ENCODE data around the gene TRIM77.
"Not testable (repeated sequence)": the region's sequence is repeated elsewhere in the genome, so short reads cannot be mapped to it uniquely, and the experiment has no call there.

The TRIM77 gene, protein sequence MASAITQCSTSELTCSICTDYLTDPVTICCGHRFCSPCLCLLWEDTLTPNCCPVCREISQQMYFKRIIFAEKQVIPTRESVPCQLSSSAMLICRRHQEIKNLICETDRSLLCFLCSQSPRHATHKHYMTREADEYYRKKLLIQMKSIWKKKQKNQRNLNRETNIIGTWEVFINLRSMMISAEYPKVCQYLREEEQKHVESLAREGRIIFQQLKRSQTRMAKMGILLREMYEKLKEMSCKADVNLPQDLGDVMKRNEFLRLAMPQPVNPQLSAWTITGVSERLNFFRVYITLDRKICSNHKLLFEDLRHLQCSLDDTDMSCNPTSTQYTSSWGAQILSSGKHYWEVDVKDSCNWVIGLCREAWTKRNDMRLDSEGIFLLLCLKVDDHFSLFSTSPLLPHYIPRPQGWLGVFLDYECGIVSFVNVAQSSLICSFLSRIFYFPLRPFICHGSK

DNA sequence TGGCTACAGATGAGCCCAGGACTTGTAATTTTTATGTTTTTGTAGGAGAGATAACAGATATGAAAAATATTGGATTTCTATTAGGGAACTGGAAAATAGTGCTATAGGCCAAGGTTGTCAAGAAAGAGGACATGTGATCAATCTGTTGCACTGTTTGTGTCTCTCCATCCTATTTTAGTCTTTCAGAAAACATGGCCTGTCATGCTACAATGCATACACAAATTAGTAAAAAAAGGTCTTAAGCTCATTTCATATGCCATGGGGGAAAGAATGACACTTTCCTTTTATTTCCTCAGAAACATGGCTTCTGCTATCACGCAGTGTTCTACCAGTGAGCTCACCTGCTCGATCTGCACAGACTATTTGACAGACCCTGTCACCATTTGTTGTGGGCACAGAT is at the start of gene TRIM77:
TSS of gene TRIM77 (plus strand) at position 301 of the 400 bp plus-strand sequence. CDS start at position 301, 0 bp downstream.
- H3K4me3 ChIP-seq (ENCODE audit: low read depth, low read length) = not testable (repeated sequence)

DNA sequence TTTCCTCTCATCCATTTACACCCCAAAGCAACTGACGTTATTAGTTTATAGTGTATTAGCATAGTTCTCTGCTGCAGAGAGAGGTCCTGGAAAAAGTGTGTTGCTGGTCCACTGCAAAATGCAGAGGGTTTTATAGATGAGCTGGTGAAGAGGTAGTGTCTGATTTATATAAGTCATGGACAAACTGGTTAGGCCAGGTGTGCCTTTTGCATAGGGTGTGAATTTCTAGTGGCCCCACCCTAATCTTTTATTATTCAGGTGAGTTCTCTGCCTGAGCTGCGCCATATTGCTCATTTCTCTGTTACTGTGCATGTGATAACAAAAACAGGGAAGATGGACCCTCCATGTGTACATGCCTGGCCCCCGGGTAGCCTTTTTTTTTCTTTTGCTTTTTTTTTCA is 43.1 kb upstream of the TRIM77 start:
- TF ChIP-seq, protein P1, sequence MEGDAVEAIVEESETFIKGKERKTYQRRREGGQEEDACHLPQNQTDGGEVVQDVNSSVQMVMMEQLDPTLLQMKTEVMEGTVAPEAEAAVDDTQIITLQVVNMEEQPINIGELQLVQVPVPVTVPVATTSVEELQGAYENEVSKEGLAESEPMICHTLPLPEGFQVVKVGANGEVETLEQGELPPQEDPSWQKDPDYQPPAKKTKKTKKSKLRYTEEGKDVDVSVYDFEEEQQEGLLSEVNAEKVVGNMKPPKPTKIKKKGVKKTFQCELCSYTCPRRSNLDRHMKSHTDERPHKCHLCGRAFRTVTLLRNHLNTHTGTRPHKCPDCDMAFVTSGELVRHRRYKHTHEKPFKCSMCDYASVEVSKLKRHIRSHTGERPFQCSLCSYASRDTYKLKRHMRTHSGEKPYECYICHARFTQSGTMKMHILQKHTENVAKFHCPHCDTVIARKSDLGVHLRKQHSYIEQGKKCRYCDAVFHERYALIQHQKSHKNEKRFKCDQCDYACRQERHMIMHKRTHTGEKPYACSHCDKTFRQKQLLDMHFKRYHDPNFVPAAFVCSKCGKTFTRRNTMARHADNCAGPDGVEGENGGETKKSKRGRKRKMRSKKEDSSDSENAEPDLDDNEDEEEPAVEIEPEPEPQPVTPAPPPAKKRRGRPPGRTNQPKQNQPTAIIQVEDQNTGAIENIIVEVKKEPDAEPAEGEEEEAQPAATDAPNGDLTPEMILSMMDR (IDR thresholded peaks at IDR 0.05; ENCODE audit: low read depth, low read length) = no peak
- no peak overlapping the region for H3K4me3 ChIP-seq (ENCODE audit: low read depth, low read length)

DNA sequence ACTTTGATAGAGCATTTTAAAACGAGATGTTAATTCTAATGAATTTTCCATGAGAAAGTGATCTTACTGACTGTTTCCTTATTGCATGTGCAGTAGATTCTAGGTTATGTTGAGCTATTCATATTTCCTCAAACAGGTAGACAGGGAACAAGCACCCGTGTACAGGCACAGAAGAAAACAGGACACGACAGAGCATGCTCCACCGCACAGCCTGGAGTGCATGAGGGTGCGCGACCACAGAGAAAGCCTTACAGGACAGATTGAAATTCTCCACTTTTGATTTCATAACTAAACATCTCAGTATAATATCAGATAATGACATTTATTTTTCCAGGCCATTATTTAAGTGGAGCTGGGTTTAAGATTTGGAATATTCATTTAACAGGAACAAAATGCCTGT is 41.9 kb upstream of the TRIM77 start:
- not testable (repeated sequence) for H3K4me3 ChIP-seq (ENCODE audit: low read depth, low read length)

DNA sequence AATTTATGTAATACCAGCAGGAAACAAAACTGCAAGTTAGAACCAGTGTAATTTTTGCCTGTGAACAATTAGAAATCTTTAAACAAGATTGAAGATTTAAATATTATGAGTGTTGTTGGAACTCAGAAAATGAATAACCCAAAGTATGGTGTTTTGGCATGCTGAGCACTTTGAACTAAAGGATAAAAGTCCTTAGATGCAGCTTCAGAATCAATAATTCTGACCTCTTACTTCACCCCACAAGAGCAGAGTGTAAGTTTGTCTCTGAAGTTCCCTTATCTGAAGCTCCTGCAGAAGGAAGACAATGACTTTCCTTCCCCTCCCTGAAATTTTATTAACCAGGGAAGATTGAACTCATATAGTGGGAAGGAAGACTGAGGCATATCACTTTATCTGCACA is 40.5 kb upstream of the TRIM77 start:
- not testable (repeated sequence) for H3K4me3 ChIP-seq (ENCODE audit: low read depth, low read length)

DNA sequence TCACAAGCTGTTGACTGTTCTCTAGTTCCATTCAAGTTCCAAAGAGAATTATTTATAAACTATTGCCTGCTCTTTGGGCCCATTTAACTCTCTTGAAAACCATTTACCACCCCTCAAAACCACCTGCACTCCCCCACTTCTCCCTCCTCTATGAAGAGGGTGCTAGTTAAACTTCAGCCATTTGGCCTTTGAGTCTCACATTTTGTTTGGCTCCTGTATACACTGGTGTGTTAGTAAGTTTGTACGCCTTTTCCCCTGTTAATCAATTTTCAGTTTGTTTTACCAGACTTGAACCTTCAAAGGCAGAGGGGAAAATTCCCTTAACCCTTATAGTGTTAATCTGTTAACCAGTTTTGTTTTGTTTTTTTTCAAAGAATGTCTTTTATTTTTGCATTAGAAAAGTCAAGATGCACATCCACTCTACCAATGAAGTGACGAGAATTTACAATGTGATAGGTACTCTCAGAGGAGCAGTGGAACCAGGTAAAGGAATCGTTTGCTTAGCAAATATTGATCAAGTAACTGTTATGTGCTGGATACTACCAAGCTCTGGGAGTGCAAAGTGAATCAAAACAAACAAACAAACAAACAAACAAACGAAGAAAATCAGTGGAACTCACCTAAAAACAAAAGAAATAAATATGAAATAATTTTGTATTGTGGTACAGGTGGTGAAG is 40.0 kb upstream of the TRIM77 start:
- H3K4me3 ChIP-seq (ENCODE audit: low read depth, low read length) = not testable (repeated sequence)

DNA sequence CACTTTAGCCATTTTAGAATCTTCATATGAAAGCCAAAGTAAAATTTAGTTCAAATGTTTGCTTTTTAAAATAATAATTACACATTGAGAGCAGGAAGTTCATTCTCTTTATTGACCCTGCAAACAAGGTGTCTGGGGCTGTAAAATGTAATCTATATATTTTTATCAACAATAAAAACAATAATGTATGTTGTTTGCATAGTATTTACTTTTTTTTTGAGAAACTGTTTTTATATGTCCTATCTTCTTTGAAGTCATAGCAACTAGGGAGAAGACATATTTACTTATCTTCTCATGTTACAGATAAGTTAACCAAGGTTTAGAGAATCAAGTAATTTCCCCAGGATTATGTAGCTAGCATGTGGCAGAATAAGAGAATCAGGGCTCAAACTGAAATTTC is 37.6 kb upstream of the TRIM77 start:
- not testable (repeated sequence) for H3K4me3 ChIP-seq (ENCODE audit: low read depth, low read length)

DNA sequence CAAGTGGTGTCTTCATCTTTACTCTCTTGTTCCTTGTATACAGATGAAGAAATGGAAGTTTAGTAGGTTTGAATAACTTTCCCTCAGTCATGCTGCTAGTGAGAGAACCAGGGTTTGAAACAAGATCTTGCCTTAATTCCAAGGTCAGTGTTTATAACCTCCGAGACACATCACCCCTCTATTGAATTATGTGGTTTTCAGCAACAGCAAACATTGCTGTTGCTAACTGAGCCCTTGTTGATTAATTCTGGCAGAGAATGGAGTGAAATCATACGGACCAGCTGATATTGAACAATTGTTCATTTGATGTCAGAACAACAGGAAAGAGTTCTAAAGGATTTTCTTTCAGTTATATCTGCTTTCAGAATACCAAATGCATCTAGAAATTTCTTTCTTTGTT is 36.7 kb upstream of the TRIM77 start:
- H3K4me3 ChIP-seq (ENCODE audit: low read depth, low read length) = not testable (repeated sequence)

DNA sequence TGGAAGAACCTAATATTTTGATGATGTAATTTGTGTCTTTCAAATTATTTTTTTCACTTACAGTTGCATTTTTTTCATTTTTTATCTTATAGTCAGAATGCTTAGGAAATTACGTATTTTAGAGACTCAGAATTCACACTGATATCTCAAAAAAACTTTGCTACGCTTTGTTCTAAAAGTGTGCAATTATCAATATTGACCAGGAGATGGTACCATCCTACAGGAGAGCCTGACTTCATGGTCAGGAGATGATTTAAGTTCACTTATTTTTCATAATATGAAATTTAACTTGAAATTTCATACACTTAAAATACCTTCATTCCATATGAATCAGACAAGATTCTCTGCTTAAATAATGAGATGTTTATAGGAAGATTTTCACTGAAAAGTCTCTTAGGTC is 34.7 kb upstream of the TRIM77 start:
- H3K4me3 ChIP-seq (ENCODE audit: low read depth, low read length) = not testable (repeated sequence)

DNA sequence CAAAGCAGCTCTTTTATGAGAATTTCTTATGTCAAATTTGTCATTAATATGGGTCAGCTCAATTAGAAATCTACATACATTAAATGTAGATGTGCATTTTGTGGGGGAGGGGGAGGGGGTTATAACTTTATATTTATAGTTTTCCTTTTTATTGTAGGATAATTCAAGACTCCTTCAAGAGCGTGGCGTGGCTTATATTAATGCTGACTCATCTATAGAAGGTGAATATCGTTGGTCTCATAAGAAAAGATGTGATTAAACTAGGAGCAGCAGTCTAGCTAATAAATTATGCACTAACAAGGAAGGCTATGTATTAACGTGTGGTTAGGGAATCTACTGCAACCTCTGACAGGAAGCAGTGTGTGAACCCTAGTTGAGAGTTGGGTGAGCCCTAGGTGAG is 34.2 kb upstream of the TRIM77 start:
- not testable (repeated sequence) for H3K4me3 ChIP-seq (ENCODE audit: low read depth, low read length)

DNA sequence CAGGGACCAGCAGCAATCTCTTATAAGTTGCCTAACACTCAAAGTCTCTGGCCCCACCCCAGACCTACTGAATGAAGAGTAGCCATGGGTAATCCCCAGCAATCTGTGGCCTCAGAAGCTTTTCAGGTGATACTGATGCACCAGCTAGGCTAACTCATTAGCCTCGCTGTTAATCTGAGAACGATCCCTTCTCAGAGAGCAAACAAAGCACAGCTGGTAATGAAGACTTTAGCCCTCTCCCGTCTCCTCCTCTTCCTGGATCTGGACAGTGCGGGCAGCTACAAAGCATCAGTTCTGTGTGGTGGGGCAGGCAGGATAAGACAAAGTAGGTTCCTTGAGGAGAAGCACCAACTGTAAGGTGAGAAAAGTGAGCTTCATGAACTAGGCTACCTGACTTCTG is 3.0 kb upstream of the TRIM77 start:
- not testable (repeated sequence) for H3K4me3 ChIP-seq (ENCODE audit: low read depth, low read length)

DNA sequence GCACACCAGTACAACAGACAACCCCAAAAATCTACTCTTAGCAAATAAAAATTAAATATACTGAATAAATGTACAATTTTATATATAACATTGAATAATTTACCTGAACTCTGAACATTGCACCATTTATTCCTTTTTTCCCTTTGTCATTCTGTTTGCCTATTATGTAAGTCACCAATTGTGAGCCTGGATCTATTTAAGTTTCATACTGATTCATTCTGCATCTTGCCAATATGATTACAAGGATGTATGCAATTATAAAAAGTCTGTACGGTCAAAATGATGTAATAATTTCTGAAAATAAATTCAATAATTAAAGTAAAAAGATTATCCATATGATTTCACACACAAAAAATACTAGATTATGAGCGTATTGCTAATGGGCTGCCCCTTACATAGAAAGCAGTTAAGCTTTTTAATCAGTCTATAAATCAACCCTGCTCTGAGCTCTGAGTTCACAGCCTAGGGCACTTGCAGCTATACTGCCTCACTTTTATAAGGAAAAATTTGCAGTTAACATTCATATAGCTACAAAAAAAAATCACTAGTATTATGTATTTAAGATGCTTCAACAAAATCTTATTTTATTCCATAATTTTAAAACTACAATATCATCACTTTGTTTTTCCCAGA is 14.9 kb downstream of the TRIM77 start:
- H3K4me3 ChIP-seq (ENCODE audit: low read depth, low read length) = not testable (repeated sequence)

DNA sequence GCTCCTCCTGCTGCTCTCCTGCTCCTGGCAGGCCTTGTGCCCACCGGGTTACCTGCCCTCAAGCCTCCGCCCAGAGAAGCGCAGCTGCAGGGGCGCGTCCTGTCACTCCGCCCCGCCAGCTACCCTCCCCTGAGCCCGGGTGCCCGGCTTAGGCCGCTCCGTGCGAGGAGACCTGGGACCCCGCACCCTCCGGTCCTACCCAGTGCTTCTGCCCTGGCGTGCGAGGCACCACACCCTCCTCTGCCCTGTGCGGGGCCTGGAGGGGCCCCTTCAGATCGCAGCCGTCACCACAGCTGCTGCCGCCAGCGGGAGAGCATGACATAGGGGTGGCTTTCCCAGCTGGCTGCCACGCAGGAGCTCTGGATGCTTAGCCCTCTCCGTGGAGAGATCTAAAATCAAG is 20.1 kb downstream of the TRIM77 start:
- not testable (repeated sequence) for H3K4me3 ChIP-seq (ENCODE audit: low read depth, low read length)

DNA sequence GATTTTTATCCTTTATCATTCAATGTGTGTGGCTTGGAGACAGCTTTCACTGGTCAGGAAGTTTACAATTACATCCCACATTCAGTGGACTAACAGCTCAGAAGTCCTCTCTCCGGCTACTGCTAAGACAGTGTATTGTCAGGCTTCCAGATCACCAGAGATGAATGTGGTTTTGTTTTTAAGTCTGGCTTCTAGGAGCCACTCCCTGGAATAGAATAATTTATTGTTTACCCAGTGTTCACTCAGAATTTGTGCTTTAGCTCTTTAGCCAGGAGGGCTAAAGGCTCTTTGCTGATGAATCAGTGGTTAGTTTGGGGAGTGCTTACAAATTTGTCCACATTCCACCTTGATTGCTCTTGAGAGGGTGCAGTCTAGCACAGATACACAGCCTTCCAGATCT is 26.5 kb downstream of the TRIM77 start:
- TF ChIP-seq, protein P1 (IDR thresholded peaks at IDR 0.05; ENCODE audit: low read depth, low read length) = no peak
- H3K4me3 ChIP-seq (ENCODE audit: low read depth, low read length) = no peak overlapping the region
